Measurements from ENCODE around the gene DDOST.

DDOST gene

GRCh38 chr1:20625176-20626097 is 35.7 kb downstream of the DDOST start:
- H3K36me3 ChIP-seq (ENCODE audit: control insufficient read depth, insufficient read depth, low read length) = no peaks in the 10 kb centered on the region
- H3K27me3 ChIP-seq (ENCODE audit: control insufficient read depth, insufficient read depth, low read length) = no peaks in the 10 kb centered on the region
- H3K27ac ChIP-seq (ENCODE audit: low read depth, low read length) = peak overlapping the region; percentile 80
- peaks cover 17% of the 10 kb centered on the region for H3K4me1 ChIP-seq (ENCODE audit: control insufficient read depth, insufficient read depth, low read length)
- 0 out of 2 replicates have a peak overlapping the region, but pooled peaks have one; percentile 24 for H3K9ac ChIP-seq (ENCODE audit: low read depth, low read length)
- H3K4me3 ChIP-seq (ENCODE audit: low read depth, low read length) = 0 out of 2 replicates have a peak overlapping the region, but pooled peaks have one; percentile 9
- H3K9me3 ChIP-seq (ENCODE audit: control insufficient read depth, insufficient read depth, low read length) = peaks cover 10% of the 10 kb centered on the region

GRCh38 chr1:20624709-20625108 is 36.5 kb downstream of the DDOST start:
- Histone ChIP-seq H3K9me3 (ENCODE audit: control insufficient read depth, insufficient read depth, low read length) (peaks cover 10% of the 10 kb centered on the region), H3K9ac (ENCODE audit: low read depth, low read length) (no peak overlapping the region)

DNA sequence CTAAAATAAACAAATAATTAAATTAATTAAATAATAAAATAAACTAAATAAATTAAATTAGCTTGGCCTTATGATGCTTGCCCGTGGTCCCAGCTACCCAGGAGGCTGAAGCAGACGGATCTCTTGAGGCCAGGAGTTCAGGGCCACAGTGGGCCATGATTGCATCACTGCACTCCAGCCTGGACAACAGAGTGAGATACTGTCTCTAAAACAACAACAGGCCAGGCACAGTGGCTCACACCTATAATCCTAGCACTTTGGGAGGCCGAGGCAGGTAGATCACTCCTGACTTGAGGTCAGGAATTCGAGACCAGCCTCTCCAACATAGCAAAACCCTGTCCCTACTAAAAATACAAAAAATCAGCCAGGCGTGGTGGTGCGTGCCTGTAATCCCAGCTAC is 40.2 kb downstream of the DDOST start:
- peaks cover 7% of the 10 kb centered on the region for H3K4me1 ChIP-seq (ENCODE audit: control insufficient read depth, insufficient read depth, low read length)
- H3K27ac ChIP-seq (ENCODE audit: low read depth, low read length) = no peak overlapping the region
- H3K4me3 ChIP-seq (ENCODE audit: low read depth, low read length) = no peak overlapping the region
- no peak overlapping the region for H3K9ac ChIP-seq (ENCODE audit: low read depth, low read length)
- H3K27me3 ChIP-seq (ENCODE audit: control insufficient read depth, insufficient read depth, low read length) = no peaks in the 10 kb centered on the region
- H3K9me3 ChIP-seq (ENCODE audit: control insufficient read depth, insufficient read depth, low read length) = 0 out of 2 replicates have a peak, but pooled peaks cover 2% of the 10 kb centered on the region
- H3K36me3 ChIP-seq (ENCODE audit: control insufficient read depth, insufficient read depth, low read length) = no peaks in the 10 kb centered on the region

More at GRCh38 chr1:20624709-20625108, 36.5 kb downstream of the DDOST start:
- no peak overlapping the region for H3K4me3 ChIP-seq (ENCODE audit: low read depth, low read length)
- H3K27ac ChIP-seq (ENCODE audit: low read depth, low read length) = no peak overlapping the region
- no peaks in the 10 kb centered on the region for H3K27me3 ChIP-seq (ENCODE audit: control insufficient read depth, insufficient read depth, low read length)
- peaks cover 17% of the 10 kb centered on the region for H3K4me1 ChIP-seq (ENCODE audit: control insufficient read depth, insufficient read depth, low read length)
- H3K36me3 ChIP-seq (ENCODE audit: control insufficient read depth, insufficient read depth, low read length) = no peaks in the 10 kb centered on the region

- Histone ChIP-seq H3K4me1 (ENCODE audit: control insufficient read depth, insufficient read depth, low read length) (peaks cover 7% of the 10 kb centered on the region), H3K36me3 (ENCODE audit: control insufficient read depth, insufficient read depth, low read length) (no peaks in the 10 kb centered on the region), H3K27me3 (ENCODE audit: control insufficient read depth, insufficient read depth, low read length) (no peaks in the 10 kb centered on the region), H3K9me3 (ENCODE audit: control insufficient read depth, insufficient read depth, low read length) (0 out of 2 replicates have a peak, but pooled peaks cover 2% of the 10 kb centered on the region), H3K4me3 (ENCODE audit: low read depth, low read length) (no peak overlapping the region), H3K27ac (ENCODE audit: low read depth, low read length) (no peak overlapping the region), H3K9ac (ENCODE audit: low read depth, low read length) (no peak overlapping the region)
Observed at GRCh38 chr1:20619999-20620398, 41.2 kb downstream of the DDOST start.

DNA sequence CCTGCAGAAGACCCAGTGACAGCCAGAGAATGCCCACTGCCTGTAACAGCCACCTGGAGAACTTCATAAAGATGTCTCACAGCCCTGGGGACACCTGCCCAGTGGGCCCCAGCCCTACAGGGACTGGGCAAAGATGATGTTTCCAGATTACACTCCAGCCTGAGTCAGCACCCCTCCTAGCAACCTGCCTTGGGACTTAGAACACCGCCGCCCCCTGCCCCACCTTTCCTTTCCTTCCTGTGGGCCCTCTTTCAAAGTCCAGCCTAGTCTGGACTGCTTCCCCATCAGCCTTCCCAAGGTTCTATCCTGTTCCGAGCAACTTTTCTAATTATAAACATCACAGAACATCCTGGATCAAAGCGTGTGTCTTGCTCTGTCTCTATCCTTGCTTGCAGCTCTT is 42.6 kb downstream of the DDOST start:
- no peaks in the 10 kb centered on the region for H3K27me3 ChIP-seq (ENCODE audit: control insufficient read depth, insufficient read depth, low read length)
- no peak overlapping the region for H3K9ac ChIP-seq (ENCODE audit: low read depth, low read length)
- 0 out of 2 replicates have a peak, but pooled peaks cover 3% of the 10 kb centered on the region for H3K4me1 ChIP-seq (ENCODE audit: control insufficient read depth, insufficient read depth, low read length)

DNA sequence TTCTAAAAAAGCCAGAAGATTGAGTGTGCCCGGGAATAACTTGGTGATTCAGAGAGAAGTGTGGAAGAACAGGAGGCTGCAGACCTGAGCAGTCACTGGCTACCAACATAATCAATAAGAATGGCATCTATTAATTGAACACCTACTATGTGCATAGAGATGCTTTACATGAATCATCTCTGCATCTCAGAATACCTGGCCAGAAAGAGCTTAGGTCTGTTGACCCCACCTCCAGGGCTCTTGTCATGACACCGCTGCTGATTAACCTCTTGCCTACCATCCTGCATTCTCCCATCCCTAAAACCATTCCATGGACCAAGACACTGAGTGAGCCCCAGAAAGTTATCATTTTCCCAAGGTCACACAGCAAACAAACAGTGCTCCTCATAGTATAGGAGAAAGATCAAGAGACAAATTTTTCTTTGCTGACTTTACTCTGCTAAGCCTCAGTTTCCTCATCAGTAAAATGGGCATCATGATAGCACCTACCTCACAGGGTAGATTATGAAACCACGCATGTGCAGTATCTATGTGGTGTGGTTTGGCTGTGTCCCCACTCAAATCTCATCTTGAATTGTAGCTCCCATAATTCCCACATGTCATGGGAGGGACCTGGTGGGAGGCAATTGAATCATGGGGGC is 44.2 kb downstream of the DDOST start:
- H3K9ac ChIP-seq (ENCODE audit: low read depth, low read length) = no peak overlapping the region
- H3K9me3 ChIP-seq (ENCODE audit: control insufficient read depth, insufficient read depth, low read length) = no peaks in the 10 kb centered on the region
- no peaks in the 10 kb centered on the region for H3K36me3 ChIP-seq (ENCODE audit: control insufficient read depth, insufficient read depth, low read length)
- no peaks in the 10 kb centered on the region for H3K27me3 ChIP-seq (ENCODE audit: control insufficient read depth, insufficient read depth, low read length)
- H3K4me3 ChIP-seq (ENCODE audit: low read depth, low read length) = no peak overlapping the region
- H3K4me1 ChIP-seq (ENCODE audit: control insufficient read depth, insufficient read depth, low read length) = peaks cover 5% of the 10 kb centered on the region; the same call in 1 of the 2 replicates
- no peak overlapping the region for H3K27ac ChIP-seq (ENCODE audit: low read depth, low read length)

More for the DNA sequence above, 42.6 kb downstream of the DDOST start:
- no peaks in the 10 kb centered on the region for H3K36me3 ChIP-seq (ENCODE audit: control insufficient read depth, insufficient read depth, low read length)
- H3K9me3 ChIP-seq (ENCODE audit: control insufficient read depth, insufficient read depth, low read length) = no peaks in the 10 kb centered on the region
- H3K27ac ChIP-seq (ENCODE audit: low read depth, low read length) = no peak overlapping the region
- H3K4me3 ChIP-seq (ENCODE audit: low read depth, low read length) = no peak overlapping the region

- no peaks in the 10 kb centered on the region for H3K36me3 ChIP-seq (ENCODE audit: control insufficient read depth, insufficient read depth, low read length)
- H3K4me1 ChIP-seq (ENCODE audit: control insufficient read depth, insufficient read depth, low read length) = peaks cover 5% of the 10 kb centered on the region; the same call in 1 of the 2 replicates
- no peak overlapping the region for H3K4me3 ChIP-seq (ENCODE audit: low read depth, low read length)
- no peaks in the 10 kb centered on the region for H3K27me3 ChIP-seq (ENCODE audit: control insufficient read depth, insufficient read depth, low read length)
- H3K9ac ChIP-seq (ENCODE audit: low read depth, low read length) = no peak overlapping the region
- H3K9me3 ChIP-seq (ENCODE audit: control insufficient read depth, insufficient read depth, low read length) = no peaks in the 10 kb centered on the region
- no peak overlapping the region for H3K27ac ChIP-seq (ENCODE audit: low read depth, low read length)
Observed at GRCh38 chr1:20615946-20616846, 45.0 kb downstream of the DDOST start.

DNA sequence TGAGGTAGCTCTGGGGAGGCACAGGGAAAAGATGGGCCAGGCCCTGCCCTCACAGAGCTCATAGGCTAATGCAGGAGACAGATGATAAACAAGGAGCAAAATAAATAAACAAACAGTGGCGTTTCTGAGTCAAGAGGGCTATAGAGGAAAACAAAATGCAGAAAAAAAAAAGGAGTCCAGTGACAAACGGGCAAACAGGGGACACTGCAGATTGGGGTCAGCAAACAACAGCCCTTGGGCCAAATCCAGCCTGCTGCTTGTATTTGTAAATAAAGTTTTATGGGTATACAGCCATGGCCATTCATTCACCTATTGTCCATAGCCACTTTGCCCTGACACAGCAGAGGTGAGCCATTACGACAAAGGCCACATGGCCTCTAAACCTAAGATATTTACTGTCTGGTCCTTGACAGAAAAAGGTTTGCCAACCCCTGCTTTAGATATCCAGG is 47.0 kb downstream of the DDOST start:
- H3K4me1 ChIP-seq (ENCODE audit: control insufficient read depth, insufficient read depth, low read length) = peaks cover 11% of the 10 kb centered on the region; the same call in 1 of the 2 replicates
- H3K36me3 ChIP-seq (ENCODE audit: control insufficient read depth, insufficient read depth, low read length) = no peaks in the 10 kb centered on the region
- H3K4me3 ChIP-seq (ENCODE audit: low read depth, low read length) = no peak overlapping the region
- no peaks in the 10 kb centered on the region for H3K9me3 ChIP-seq (ENCODE audit: control insufficient read depth, insufficient read depth, low read length)
- H3K27me3 ChIP-seq (ENCODE audit: control insufficient read depth, insufficient read depth, low read length) = no peaks in the 10 kb centered on the region
- no peak overlapping the region for H3K9ac ChIP-seq (ENCODE audit: low read depth, low read length)
- H3K27ac ChIP-seq (ENCODE audit: low read depth, low read length) = peak overlapping the region; percentile 17

- Histone ChIP-seq H3K27me3 (ENCODE audit: control insufficient read depth, insufficient read depth, low read length) (no peaks in the 10 kb centered on the region), H3K9me3 (ENCODE audit: control insufficient read depth, insufficient read depth, low read length) (no peaks in the 10 kb centered on the region), H3K4me1 (ENCODE audit: control insufficient read depth, insufficient read depth, low read length) (peaks cover 11% of the 10 kb centered on the region; the same call in 1 of the 2 replicates), H3K27ac (ENCODE audit: low read depth, low read length) (no peak overlapping the region), H3K9ac (ENCODE audit: low read depth, low read length) (no peak overlapping the region), H3K4me3 (ENCODE audit: low read depth, low read length) (no peak overlapping the region), H3K36me3 (ENCODE audit: control insufficient read depth, insufficient read depth, low read length) (no peaks in the 10 kb centered on the region)
Observed at GRCh38 chr1:20612221-20612746, 48.9 kb downstream of the DDOST start.

DNA sequence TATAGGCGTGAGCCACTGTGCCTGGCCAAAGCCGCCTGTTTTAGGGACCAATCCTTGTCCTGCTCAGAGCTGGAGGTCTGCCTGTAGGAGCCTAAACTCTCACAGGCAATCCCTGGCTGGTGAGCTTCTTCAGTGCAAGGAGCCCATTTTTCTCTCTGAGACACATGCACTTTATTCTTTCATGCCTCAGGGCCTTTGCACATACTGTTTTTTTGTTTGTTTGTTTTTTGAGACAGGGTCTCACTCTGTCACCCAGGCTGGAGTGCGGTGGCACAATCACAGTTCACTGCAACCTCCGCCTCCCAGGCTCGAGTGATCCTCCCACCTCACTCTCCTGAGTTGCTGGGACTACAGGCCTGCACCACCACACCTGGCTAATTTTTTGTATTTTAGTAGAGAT is 49.5 kb downstream of the DDOST start:
- H3K36me3 ChIP-seq (ENCODE audit: control insufficient read depth, insufficient read depth, low read length) = no peaks in the 10 kb centered on the region
- peaks cover 11% of the 10 kb centered on the region; the same call in 1 of the 2 replicates for H3K4me1 ChIP-seq (ENCODE audit: control insufficient read depth, insufficient read depth, low read length)
- H3K9ac ChIP-seq (ENCODE audit: low read depth, low read length) = no peak overlapping the region
- no peak overlapping the region for H3K4me3 ChIP-seq (ENCODE audit: low read depth, low read length)
- no peaks in the 10 kb centered on the region for H3K27me3 ChIP-seq (ENCODE audit: control insufficient read depth, insufficient read depth, low read length)
- H3K9me3 ChIP-seq (ENCODE audit: control insufficient read depth, insufficient read depth, low read length) = no peaks in the 10 kb centered on the region
- H3K27ac ChIP-seq (ENCODE audit: low read depth, low read length) = no peak overlapping the region

All from HUES48 (cell line).